IMR-90 (cell line): ENCODE results near the gene GLT8D2. TPM values are rescaled to one million over a fixed set of nuclear protein-coding genes. Genes with fewer than 3 reads are reported as not detected.

Source experiments
- ATAC-seq: fragments of 200-7000 bp; cut with Tn5 transposase; 2 replicates; pipeline ENCODE4 v1.9.1; 2020; ENCODE audit warnings: low read depth, mild to moderate bottlenecking, moderate library complexity
- BruUV-seq: library from RNA; stranded (reverse); fragments of 400-500 nt; replicated peaks from 2 replicates; lab custom pipeline; 2021; lab: Mats Ljungman, UMichigan
- CTCF ChIA-PET: fragments of 300-600 bp; formaldehyde crosslinking; extraction: SDS; loops from one replicate; lab custom pipeline; 2021; ENCODE audit warnings: antibody characterized with exemption; lab: Yijun Ruan, JAX
- POLR2A ChIA-PET: fragments of 300-600 bp; sonication (Branson Sonifier 250); formaldehyde crosslinking; loops from one replicate; lab custom pipeline; 2022; ENCODE audit warnings: antibody characterized with exemption; ENCODE audit not compliant: unreplicated experiment; lab: Charles Lee
- DNase-seq: peaks from one replicate; pipeline ENCODE4 v3.0.0; 2013
- H2AFZ ChIP-seq: replicated peaks from 2 replicates; pipeline ENCODE3; 2013; ENCODE audit warnings: low read length, mild to moderate bottlenecking; ENCODE audit not compliant: poor library complexity
- H2AK5ac ChIP-seq: 2 replicates; pipeline ENCODE4 v1.6.1; 2013; ENCODE audit warnings: low read depth, low read length, inconsistent platforms
- H2AK9ac ChIP-seq: replicated peaks from 2 replicates; pipeline ENCODE3; 2013; ENCODE audit warnings: mild to moderate bottlenecking, low read depth, low read length, moderate library complexity; ENCODE audit not compliant: poor library complexity
- H2BK120ac ChIP-seq: 2 replicates; pipeline ENCODE4 v1.6.1; 2013; ENCODE audit warnings: low read depth, low read length, inconsistent platforms
- H2BK15ac ChIP-seq: 3 replicates; pipeline ENCODE4 v1.6.1; 2013; ENCODE audit warnings: low read depth, low read length, inconsistent platforms
- H2BK20ac ChIP-seq: 2 replicates; pipeline ENCODE4 v1.6.1; 2013; ENCODE audit warnings: low read depth, mild to moderate bottlenecking, inconsistent platforms, low read length, moderate library complexity
- H2BK5ac ChIP-seq: 2 replicates; pipeline ENCODE4 v1.6.1; 2013; ENCODE audit warnings: mild to moderate bottlenecking, low read depth, low read length, inconsistent platforms; ENCODE audit not compliant: poor library complexity, severe bottlenecking
- H3K14ac ChIP-seq: replicated peaks from 2 replicates; pipeline ENCODE4 v1.6.1; 2013; ENCODE audit warnings: low read depth, low read length, inconsistent platforms
- H3K18ac ChIP-seq: 2 replicates; pipeline ENCODE4 v1.6.1; 2013; ENCODE audit warnings: low read depth, low read length, control low read depth
- H3K23ac ChIP-seq: 2 replicates; pipeline ENCODE4 v1.6.1; 2013; ENCODE audit warnings: low read depth, low read length, inconsistent platforms
- H3K27ac ChIP-seq: 2 replicates; pipeline ENCODE4 v1.5.1; 2013; ENCODE audit warnings: mild to moderate bottlenecking, control low read depth, low read length; ENCODE audit not compliant: insufficient read depth
- H3K27me3 ChIP-seq: 2 replicates; pipeline ENCODE4 v1.6.1; 2013; ENCODE audit warnings: low read length; ENCODE audit not compliant: control insufficient read depth, insufficient read depth
- H3K36me3 ChIP-seq: 2 replicates; pipeline ENCODE4 v1.6.1; 2013; ENCODE audit warnings: low read length, mixed read lengths; ENCODE audit not compliant: control insufficient read depth, insufficient read depth
- H3K4ac ChIP-seq: 2 replicates; pipeline ENCODE4 v1.6.1; 2013; ENCODE audit warnings: low read depth, low read length, inconsistent platforms
- H3K4me1 ChIP-seq: 2 replicates; pipeline ENCODE4 v1.6.1; 2013; ENCODE audit warnings: low read length, mixed read lengths; ENCODE audit not compliant: control insufficient read depth, insufficient read depth
- H3K4me2 ChIP-seq: 2 replicates; pipeline ENCODE4 v1.6.1; 2013; ENCODE audit warnings: low read depth, mild to moderate bottlenecking, control low read depth, low read length, moderate library complexity
- H3K4me3 ChIP-seq: 2 replicates; pipeline ENCODE4 v1.5.1; 2013; ENCODE audit warnings: low read depth, mild to moderate bottlenecking, control low read depth, low read length, moderate library complexity; ENCODE audit not compliant: insufficient read depth
- H3K56ac ChIP-seq: 2 replicates; pipeline ENCODE4 v1.6.1; 2013; ENCODE audit warnings: low read length, inconsistent platforms; ENCODE audit not compliant: insufficient read depth; ENCODE audit errors: extremely low read depth
- H3K79me1 ChIP-seq, 2 experiments: 2 replicates each; pipeline ENCODE4 v1.6.1; 2013; ENCODE audit warnings: low read length in 2 of 2, inconsistent platforms in 1 of 2, low read depth in 1 of 2
- H3K9ac ChIP-seq: 2 replicates; pipeline ENCODE4 v1.6.1; 2013; ENCODE audit warnings: low read depth, low read length, control low read depth
- H3K9me1 ChIP-seq: 2 replicates; pipeline ENCODE4 v1.6.1; 2013; ENCODE audit warnings: low read length, inconsistent platforms; ENCODE audit not compliant: insufficient read depth
- H3K9me3 ChIP-seq: 2 replicates; pipeline ENCODE4 v1.6.1; 2013; ENCODE audit warnings: low read length; ENCODE audit not compliant: control insufficient read depth, insufficient read depth
- H4K20me1 ChIP-seq: 2 replicates; pipeline ENCODE4 v1.6.1; 2013; ENCODE audit warnings: low read length, inconsistent platforms; ENCODE audit not compliant: insufficient read depth
- H4K5ac ChIP-seq: 2 replicates; pipeline ENCODE4 v1.6.1; 2013; ENCODE audit warnings: mild to moderate bottlenecking, low read depth, low read length, control low read depth
- H4K8ac ChIP-seq, 2 experiments: 2 replicates each; pipeline ENCODE4 v1.6.1; 2013; ENCODE audit warnings: low read depth in 2 of 2, low read length in 2 of 2, control low read depth in 1 of 2, inconsistent platforms in 1 of 2
- H4K91ac ChIP-seq: 2 replicates; pipeline ENCODE4 v1.6.1; 2013; ENCODE audit warnings: low read depth, low read length, inconsistent platforms; ENCODE audit not compliant: insufficient read depth
- CEBPB ChIP-seq: IDR thresholded peaks from 2 replicates; pipeline ENCODE4 v1.6.1; 2012; ENCODE audit warnings: low read depth, low read length, improper control_type of control experiment
- MAFK ChIP-seq: IDR thresholded peaks from 2 replicates; pipeline ENCODE4 v1.6.1; 2012; ENCODE audit warnings: low read depth, low read length, improper control_type of control experiment
- MAZ ChIP-seq: IDR thresholded peaks from 2 replicates; pipeline ENCODE4 v1.6.1; 2012; ENCODE audit warnings: low read depth, mild to moderate bottlenecking, low read length, improper control_type of control experiment, moderate library complexity, borderline replicate concordance
- RCOR1 ChIP-seq: IDR thresholded peaks from 2 replicates; pipeline ENCODE4 v1.6.1; 2012; ENCODE audit warnings: mild to moderate bottlenecking, low read length, improper control_type of control experiment; ENCODE audit not compliant: insufficient replicate concordance
- WGBS, 2 experiments: methylation state at CpG; one replicate each; pipeline versions ENCODE4 v1.1.5 to v1.1.7; 2013; ENCODE audit warnings: missing lambda C conversion rate in 2 of 2; ENCODE audit not compliant: insufficient read length in 1 of 2; ENCODE audit errors: extremely low coverage in 2 of 2; 5-methylcytosine and 5-hydroxymethylcytosine counted together
- dilution Hi-C: fragments of 300-500 bp; cut with HindIII; formaldehyde crosslinking; loops from one replicate; pipeline ENCODE4 v1.14.3; 2018; ENCODE audit warnings: low sequenced_read_pairs; ENCODE audit not compliant: unreplicated experiment
- in situ Hi-C: fragments of 300-500 bp; cut with MboI; formaldehyde crosslinking; loops from 3 replicates; pipeline ENCODE4 v1.14.3; 2019; ENCODE audit warnings: low sequenced_read_pairs, inconsistent platforms, mixed read lengths
- intact Hi-C: fragments of 100-400 bp; cut with micrococcal nuclease; formaldehyde crosslinking; loops from 2 replicates; pipeline ENCODE4 v1.10.0; 2022
- polyA plus RNA-seq, 3 experiments: library from polyadenylated mRNA; depleted of rRNA; stranded (reverse); fragments of >200 nt; gene quantifications; 2 replicates each; pipeline ENCODE4 v1.2.3, GENCODE V29; 2012; ENCODE audit warnings: low replicate concordance in 1 of 3
- total RNA-seq: library from RNA; depleted of rRNA; stranded (reverse); fragments of >200 nt; gene quantifications from 2 replicates; pipeline ENCODE4 v1.2.3, GENCODE V29; 2012

Gene GLT8D2
- total and polyA plus RNA-seq, 2 of the 4 experiments (the other 2 are of a cell fraction) = 33.5 to 47.9 TPM

- no peak overlapping the region for H4K5ac ChIP-seq
- TF ChIP-seq MAFK (no peak), MAZ (no peak), RCOR1 (no peak), CEBPB (no peak)
- no peaks in the 10 kb centered on the region for H4K20me1 ChIP-seq
- no peak overlapping the region for H2BK120ac ChIP-seq
- no peaks in the 10 kb centered on the region for H3K27me3 ChIP-seq
- H3K79me1 ChIP-seq = peaks cover 11 to 47% of the 10 kb centered on the region in 2 experiments; a peak in 3 of 4 replicates
- no peak overlapping the region for H2BK15ac ChIP-seq
- no peak overlapping the region for H3K14ac ChIP-seq
- in situ Hi-C loops (no loop called here), intact Hi-C loops (loop anchor here (10.0 kb wide), 1 partner anchor 322 kb away; no protein-coding TSS in a partner anchor), dilution Hi-C loops (no loop called here)
- H2BK20ac ChIP-seq = no peak overlapping the region
- no peak overlapping the region for H2BK5ac ChIP-seq
- no peak overlapping the region for H3K9ac ChIP-seq
- DNase-seq = no peak
- no peak overlapping the region for H3K4ac ChIP-seq
- H3K4me3 ChIP-seq = no peak overlapping the region
- H3K9me1 ChIP-seq = 0 out of 2 replicates have a peak, but pooled peaks cover 4% of the 10 kb centered on the region
- no peaks in the 10 kb centered on the region for H3K36me3 ChIP-seq
- no peak for ATAC-seq
- POLR2A ChIA-PET = no interaction called here
- H3K27ac ChIP-seq = no peak overlapping the region
- peaks cover 6% of the 10 kb centered on the region; the same call in 1 of the 2 replicates for H3K4me1 ChIP-seq
- no peaks in the 10 kb centered on the region for H3K9me3 ChIP-seq
- no peak overlapping the region for H3K4me2 ChIP-seq
- CTCF ChIA-PET = no interaction called here
- H4K8ac ChIP-seq = no peak overlapping the region
- H2AK9ac ChIP-seq = no peak overlapping the region
- no peak overlapping the region for H3K56ac ChIP-seq
- WGBS, 2 experiments = 67% methylated on average over 1 of the region's 1 CpG; no CpG with 5 or more reads in 1 of the 2 experiments
- no peak overlapping the region for H2AK5ac ChIP-seq
- BruUV-seq = no TSS peak
- no peak overlapping the region for H2AFZ ChIP-seq
- H4K91ac ChIP-seq = no peak overlapping the region
- no peak overlapping the region for H3K23ac ChIP-seq
- H3K18ac ChIP-seq = no peak overlapping the region
Observed at GRCh38 chr12:103962493-103962892, 87.5 kb downstream of the GLT8D2 start.
